H1 (cell line): Measurements from ENCODE around the gene SSNA1. TPM values are rescaled to one million over a fixed set of nuclear protein-coding genes. Genes with fewer than 3 reads are reported as not detected.

Source experiments
- CTCF ChIA-PET: fragments of 300-600 bp; sonication (Branson Sonifier 250); formaldehyde crosslinking; loops from one replicate; lab custom pipeline; 2021; ENCODE audit not compliant: partially characterized antibody; lab: Charles Lee
- POLR2A ChIA-PET: fragments of 300-600 bp; sonication (Branson Sonifier 250); formaldehyde crosslinking; loops from one replicate; lab custom pipeline; 2021; ENCODE audit warnings: inconsistent platforms; ENCODE audit not compliant: partially characterized antibody; lab: Charles Lee
- DNase-seq, 2 experiments: peaks; one replicate each; pipeline versions ENCODE4 v3.0.0 to v3.0.0-alpha.2; 2010 to 2022; ENCODE audit warnings: low spot score in 2 of 2, low read depth in 1 of 2, mixed read lengths in 1 of 2
- FAIRE-seq: peaks from 2 replicates; lab custom pipeline; 2011; peaks lifted over from hg19 to GRCh38; lab: Jason Lieb, UNC
- H2AFZ ChIP-seq: 2 replicates; pipeline ENCODE4 v1.8.1; 2012; ENCODE audit warnings: low read length, inconsistent platforms
- H2AK5ac ChIP-seq: 2 replicates; pipeline ENCODE4 v1.6.1; 2013; ENCODE audit warnings: low read depth, low read length
- H2BK120ac ChIP-seq: replicated peaks from 2 replicates; pipeline ENCODE3; 2013; ENCODE audit warnings: low read depth, low read length, inconsistent platforms
- H2BK12ac ChIP-seq: 2 replicates; pipeline ENCODE4 v1.6.1; 2013; ENCODE audit warnings: low read depth, low read length
- H2BK15ac ChIP-seq: 2 replicates; pipeline ENCODE4 v1.6.1; 2013; ENCODE audit warnings: low read length
- H2BK20ac ChIP-seq: 2 replicates; pipeline ENCODE4 v1.6.1; 2013; ENCODE audit warnings: low read length
- H2BK5ac ChIP-seq: 2 replicates; pipeline ENCODE4 v1.6.1; 2013; ENCODE audit warnings: low read depth, low read length
- H3K14ac ChIP-seq: 2 replicates; pipeline ENCODE4 v1.6.1; 2013; ENCODE audit warnings: inconsistent platforms; ENCODE audit not compliant: insufficient read length
- H3K18ac ChIP-seq: 2 replicates; pipeline ENCODE4 v1.6.1; 2013; ENCODE audit warnings: low read length; ENCODE audit errors: extremely low read depth
- H3K23ac ChIP-seq: 2 replicates; pipeline ENCODE4 v1.6.1; 2013; ENCODE audit warnings: inconsistent platforms; ENCODE audit not compliant: insufficient read length
- H3K23me2 ChIP-seq: 2 replicates; pipeline ENCODE4 v1.6.1; 2013; ENCODE audit warnings: low read depth, low read length
- H3K27ac ChIP-seq: 2 replicates; pipeline ENCODE4 v1.6.1; 2011; ENCODE audit warnings: low read depth, low read length, inconsistent platforms
- H3K27me3 ChIP-seq, 4 experiments: replicated peaks in 1 of 4; 1 replicate in 1 of 4; 2 replicates in 3 of 4; pipeline versions ENCODE4 v1.6.1 to v1.8.1; 2011 to 2013; ENCODE audit warnings: low read length in 3 of 4, mild to moderate bottlenecking in 3 of 4, inconsistent platforms in 2 of 4, mixed read lengths in 2 of 4, moderate library complexity in 1 of 4; ENCODE audit not compliant: control insufficient read depth in 3 of 4, insufficient read depth in 3 of 4; ENCODE audit errors: extremely low read depth in 1 of 4
- H3K36me3 ChIP-seq, 4 experiments: 2 replicates each; pipeline versions ENCODE4 v1.6.1 to v1.8.1; 2011 to 2013; ENCODE audit warnings: mild to moderate bottlenecking in 4 of 4, low read length in 3 of 4, moderate library complexity in 2 of 4, control low read depth in 1 of 4, inconsistent platforms in 1 of 4; ENCODE audit not compliant: insufficient read depth in 4 of 4, control insufficient read depth in 2 of 4
- H3K4ac ChIP-seq: replicated peaks from 2 replicates; pipeline ENCODE3; 2013; ENCODE audit warnings: low read length, low read depth, mixed read lengths, inconsistent platforms; ENCODE audit not compliant: insufficient read length
- H3K4me1 ChIP-seq, 4 experiments: replicated peaks in 1 of 4; 1 replicate in 1 of 4; 2 replicates in 3 of 4; pipeline versions ENCODE4 v1.6.1 to v1.8.1; 2011 to 2013; ENCODE audit warnings: low read length in 3 of 4, inconsistent platforms in 2 of 4, mixed read lengths in 1 of 4; ENCODE audit not compliant: insufficient read depth in 4 of 4, control insufficient read depth in 3 of 4
- H3K4me2 ChIP-seq, 2 experiments: 2 replicates each; pipeline versions ENCODE4 v1.6.1 to v1.8.1; 2011 to 2013; ENCODE audit warnings: low read depth in 2 of 2, low read length in 2 of 2, control low read depth in 1 of 2, inconsistent platforms in 1 of 2, mild to moderate bottlenecking in 1 of 2; ENCODE audit not compliant: insufficient read depth in 1 of 2
- H3K4me3 ChIP-seq, 4 experiments: fragments of 200-600, 300-600 bp in 1 of 4; sonication (generic), shearing (Covaris generic), sonication (Bioruptor Twin) in 1 of 4; 2 replicates each; pipeline versions ENCODE4 v1.5.1 to v1.8.1; 2011 to 2016; ENCODE audit warnings: low read length in 4 of 4, low read depth in 3 of 4, control low read depth in 2 of 4, inconsistent platforms in 2 of 4, mild to moderate bottlenecking in 2 of 4, mixed read lengths in 1 of 4, moderate library complexity in 1 of 4; ENCODE audit not compliant: insufficient read depth in 2 of 4; ENCODE audit errors: extremely low read depth in 1 of 4
- H3K56ac ChIP-seq: replicated peaks from 2 replicates; pipeline ENCODE3; 2013; ENCODE audit warnings: low read depth, mild to moderate bottlenecking, mixed read lengths, low read length, inconsistent platforms; ENCODE audit not compliant: insufficient read length
- H3K79me1 ChIP-seq: 2 replicates; pipeline ENCODE4 v1.6.1; 2013; ENCODE audit warnings: low read depth, low read length, control low read depth
- H3K79me2 ChIP-seq, 2 experiments: 2 replicates each; pipeline versions ENCODE4 v1.6.1 to v1.8.1; 2012 to 2013; ENCODE audit warnings: low read length in 2 of 2, mild to moderate bottlenecking in 2 of 2, inconsistent platforms in 1 of 2; ENCODE audit not compliant: insufficient read depth in 2 of 2, control insufficient read depth in 1 of 2
- H3K9ac ChIP-seq, 4 experiments: replicated peaks in 1 of 4; 1 replicate in 1 of 4; 2 replicates in 3 of 4; pipeline versions ENCODE4 v1.6.1 to v1.8.1; 2011 to 2013; ENCODE audit warnings: low read depth in 3 of 4, low read length in 3 of 4, control low read depth in 2 of 4, mild to moderate bottlenecking in 2 of 4, moderate library complexity in 2 of 4, inconsistent platforms in 1 of 4; ENCODE audit errors: extremely low read depth in 1 of 4
- H3K9me3 ChIP-seq, 2 experiments: 2 replicates each; pipeline versions ENCODE4 v1.6.1 to v1.8.1; 2012 to 2013; ENCODE audit warnings: mild to moderate bottlenecking in 2 of 2, moderate library complexity in 2 of 2, control low read depth in 1 of 2, inconsistent platforms in 1 of 2, low read depth in 1 of 2, low read length in 1 of 2, mixed read lengths in 1 of 2; ENCODE audit not compliant: insufficient read depth in 2 of 2
- H4K20me1 ChIP-seq, 2 experiments: replicated peaks in 1 of 2; 2 replicates each; pipeline versions ENCODE3 to v1.8.1; 2011 to 2013; ENCODE audit warnings: inconsistent platforms in 2 of 2, low read length in 2 of 2, mild to moderate bottlenecking in 1 of 2; ENCODE audit not compliant: insufficient read depth in 2 of 2, control insufficient read depth in 1 of 2
- H4K5ac ChIP-seq: 2 replicates; pipeline ENCODE4 v1.6.1; 2013; ENCODE audit warnings: low read length, low read depth, mixed read lengths, inconsistent platforms; ENCODE audit not compliant: insufficient read length
- H4K8ac ChIP-seq: 2 replicates; pipeline ENCODE4 v1.8.0; 2013; ENCODE audit warnings: mild to moderate bottlenecking, moderate library complexity, low read length, inconsistent platforms; ENCODE audit not compliant: insufficient read depth; ENCODE audit errors: extremely low read depth
- H4K91ac ChIP-seq: replicated peaks from 2 replicates; pipeline ENCODE3; 2013; ENCODE audit warnings: low read length, mixed read lengths, inconsistent platforms; ENCODE audit not compliant: insufficient read length
- CBX8 ChIP-seq: fragments of 300-800, 300-1000 bp; sonication (generic); IDR thresholded peaks from 2 replicates; pipeline ENCODE4 v1.7.1; 2016; ENCODE audit warnings: low read depth, low read length, borderline replicate concordance
- HDAC6 ChIP-seq: IDR thresholded peaks from one replicate; pipeline ENCODE4 v1.7.1; 2012; ENCODE audit warnings: low read depth, mild to moderate bottlenecking, inconsistent platforms, low read length, moderate library complexity
- MAX ChIP-seq: IDR thresholded peaks from 2 replicates; pipeline ENCODE4 v1.6.1; 2012; ENCODE audit warnings: inconsistent platforms
- SAP30 ChIP-seq: fragments of 300-600 bp; sonication (generic); IDR thresholded peaks from 2 replicates; pipeline ENCODE4 v1.7.1; 2012; ENCODE audit warnings: low read length, moderate library complexity, mild to moderate bottlenecking, inconsistent platforms; ENCODE audit not compliant: insufficient read depth, insufficient replicate concordance
- WGBS, 2 experiments: shearing (Covaris generic) in 1 of 2; methylation state at CpG; one replicate each; pipeline versions ENCODE4 v1.1.6 to v1.1.7; 2013 to 2015; ENCODE audit warnings: low lambda C conversion rate in 2 of 2, mixed read lengths in 2 of 2, inconsistent platforms in 1 of 2, low coverage in 1 of 2, missing lambda C conversion rate in 1 of 2; ENCODE audit not compliant: insufficient replicate concordance in 2 of 2, insufficient coverage in 1 of 2, insufficient read length in 1 of 2; ENCODE audit errors: extremely low coverage in 1 of 2, missing lambda C conversion rate in 1 of 2; 5-methylcytosine and 5-hydroxymethylcytosine counted together
- polyA plus RNA-seq, 7 experiments: library from polyadenylated mRNA; depleted of rRNA in 3 of 7; stranded (reverse) in 5 of 7; unstranded in 2 of 7; fragments of >200 nt in 5 of 7; fragments of 200-250 nt in 2 of 7; gene quantifications; 1 replicate in 5 of 7; 2 replicates in 1 of 7; 4 replicates in 1 of 7; pipeline versions ENCODE4 v1.2.1 to v1.2.3, GENCODE V29; 2011 to 2013; ENCODE audit warnings: missing spikeins in 2 of 7, mixed read lengths in 2 of 7
- total RNA-seq: library from RNA; stranded (reverse); fragmentation: NEBNext Ultra II Directional; extraction: Animal tissue kit (Norgen Biotek cat#: 25700); gene quantifications from 2 replicates; pipeline ENCODE4 v1.2.1, GENCODE V29; 2021

Gene SSNA1
- total and polyA plus RNA-seq, 2 of the 8 experiments (the other 6 are each of a cell fraction or from before 2014, with no cell fraction given): 87.3 to 157 TPM

- no peak overlapping the region for H3K56ac ChIP-seq
- no peak overlapping the region for H3K14ac ChIP-seq
- no peak overlapping the region for H3K4me2 ChIP-seq
- no peak overlapping the region for H3K18ac ChIP-seq
- H2AFZ ChIP-seq: no peak overlapping the region
- H4K91ac ChIP-seq: no peak overlapping the region
- H2BK120ac ChIP-seq: no peak overlapping the region
- H3K79me2 ChIP-seq: no peaks in the 10 kb centered on the region
- H3K79me1 ChIP-seq: no peaks in the 10 kb centered on the region; the same call in 1 of the 2 replicates
- ChIA-PET CTCF (interaction anchor here (1.0 to 1.4 kb wide), 6 partner anchors 8 to 116 kb away, joined by 3 to 5 read pairs (median 4); partner anchors contain the start of gene TMEM210), POLR2A (interaction anchor here (0.7 to 1.3 kb wide), 3 partner anchors 9 to 23 kb away, joined by 3 to 9 read pairs (median 4); partner anchors contain the start of genes ANAPC2 and SSNA1)
- 87% methylated on average over 8 of the region's 17 CpGs; no CpG with 5 or more reads in 1 of the 2 experiments for WGBS, 2 experiments
- H4K5ac ChIP-seq: no peak overlapping the region
- H2AK5ac ChIP-seq: no peak overlapping the region
- H3K27ac ChIP-seq: no peak overlapping the region
- no peak overlapping the region for H2BK12ac ChIP-seq
- no peaks in the 10 kb centered on the region for H3K9me3 ChIP-seq
- H3K9ac ChIP-seq: no peak overlapping the region
- no peak overlapping the region for H3K23ac ChIP-seq
- H2BK15ac ChIP-seq: no peak overlapping the region
- H2BK5ac ChIP-seq: no peak overlapping the region
- no peaks in the 10 kb centered on the region; a peak in 2 of 7 replicates for H3K27me3 ChIP-seq
- peaks cover 2 to 26% of the 10 kb centered on the region in 2 experiments for H4K20me1 ChIP-seq
- H3K4ac ChIP-seq: no peak overlapping the region
- H3K4me1 ChIP-seq: peaks cover 0 to 8% (median 3%) of the 10 kb centered on the region in 4 experiments; a peak in 5 of 7 replicates
- H3K23me2 ChIP-seq: no peaks in the 10 kb centered on the region
- DNase-seq: no peak
- FAIRE-seq: no peak
- H4K8ac ChIP-seq: no peak overlapping the region
- peaks cover 0 to 38% (median 10%) of the 10 kb centered on the region in 4 experiments; a peak in 7 of 8 replicates for H3K36me3 ChIP-seq
- TF ChIP-seq SAP30: no peak
- TF ChIP-seq MAX: no peak
- no peak for TF ChIP-seq HDAC6
- TF ChIP-seq CBX8: no peak
- TF ChIP-seq, all 59 proteins: peak for 0
- Histone ChIP-seq H3K4me3 (no peak overlapping the region), H2BK20ac (no peak overlapping the region)
Measured at GRCh38 chr9:137179761-137180160, 8.7 kb upstream of the SSNA1 start.
